ENCODE measurements around the gene FOXI3.
"Not testable (repeated sequence)": the region's sequence is repeated elsewhere in the genome, so short reads cannot be mapped to it uniquely, and the experiment has no call there.

Gene FOXI3

DNA sequence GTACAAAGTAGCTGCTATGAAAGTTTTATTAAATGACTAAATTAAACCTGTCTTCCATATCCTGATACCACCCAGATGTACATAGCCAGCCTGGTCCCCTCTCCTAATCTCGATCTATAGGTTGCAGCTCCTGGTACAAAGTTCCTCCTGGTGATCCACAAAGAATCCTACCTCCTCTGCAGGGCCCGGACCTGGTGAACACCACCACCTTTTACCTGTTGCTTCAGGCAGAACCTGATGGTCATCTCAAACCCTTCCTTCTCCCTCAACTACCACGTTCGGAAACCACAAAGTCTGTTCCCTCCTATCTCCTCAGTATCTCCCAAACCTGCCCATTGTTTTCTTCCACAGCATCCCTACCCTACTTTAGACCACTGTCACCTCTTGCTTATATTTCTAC, 15.5 kb downstream of the FOXI3 start:
- no peak for ATAC-seq

DNA sequence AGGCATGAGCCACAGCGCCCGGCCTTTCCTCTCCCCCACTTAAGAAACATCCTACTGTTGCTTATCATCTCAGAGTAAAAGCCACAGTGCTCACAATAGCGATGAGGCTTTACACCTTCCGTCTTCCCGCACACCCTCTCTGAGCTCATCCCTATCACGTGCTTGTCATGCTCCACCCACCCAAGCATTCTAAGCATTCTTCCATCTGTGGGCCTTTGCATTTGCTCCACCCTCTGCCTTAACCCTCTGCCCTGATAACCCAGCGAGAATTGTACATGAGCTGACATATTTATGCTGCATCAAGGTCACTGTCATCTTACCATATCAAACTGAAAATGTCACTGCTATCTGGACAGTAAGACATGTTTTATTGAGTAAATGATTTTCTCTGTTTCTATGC, 22.6 kb downstream of the FOXI3 start:
- no peak for ATAC-seq

- ATAC-seq: no peak
Observed at GRCh38 chr2:88423733-88424132, 28.8 kb downstream of the FOXI3 start.

- not testable (repeated sequence) for ATAC-seq
Observed at GRCh38 chr2:88419051-88419450, 33.4 kb downstream of the FOXI3 start.

GRCh38 chr2:88416016-88416663, 36.4 kb downstream of the FOXI3 start:
- ATAC-seq: no peak

DNA sequence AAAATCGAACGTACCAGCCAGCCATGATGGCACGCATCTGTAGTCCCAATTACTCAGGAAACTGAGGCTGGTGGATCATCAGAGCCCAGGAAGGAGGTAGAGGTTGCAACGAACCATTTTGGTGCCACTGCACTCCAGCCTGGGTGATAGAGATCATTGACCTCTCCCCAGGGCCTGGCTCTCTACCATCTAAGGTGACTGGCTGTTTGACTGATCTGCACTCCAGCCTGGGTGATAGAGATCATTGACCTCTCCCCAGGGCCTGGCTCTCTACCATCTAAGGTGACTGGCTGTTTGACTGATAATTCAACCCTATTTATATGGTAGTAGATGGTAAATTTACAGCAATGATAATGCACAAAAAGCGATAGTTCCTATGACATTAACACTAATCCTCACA, 43.6 kb downstream of the FOXI3 start:
- not testable (repeated sequence) for ATAC-seq

GRCh38 chr2:88400037-88400767, 52.3 kb downstream of the FOXI3 start:
- ATAC-seq: no peak

GRCh38 chr2:88398180-88398579, 54.3 kb downstream of the FOXI3 start:
- ATAC-seq: no peak
